K562 (cell line): ENCODE data around the gene KIR3DL2. TPM values are rescaled to one million over a fixed set of nuclear protein-coding genes. Genes with fewer than 3 reads are reported as not detected.

Source experiments
- DMBX1 ChIP-seq: fragments of 250-450 bp; sonication (Bioruptor Pico); IDR thresholded peaks from 2 replicates; pipeline ENCODE4 v1.8.0; 2022; ENCODE audit warnings: inconsistent platforms, mild to moderate bottlenecking, moderate library complexity, borderline replicate concordance
- ETV1 ChIP-seq: fragments of 450-650 bp; conservative IDR thresholded peaks from 2 replicates; pipeline ENCODE4 v1.6.1; 2016; ENCODE audit warnings: missing genetic modification characterization, control low read depth, low read depth, missing compliant biosample characterization
- FOXK1 ChIP-seq: sonication (generic); formaldehyde crosslinking; IDR thresholded peaks from 2 replicates; pipeline ENCODE4 v1.8.0; 2022; ENCODE audit warnings: missing genetic modification reagents, mild to moderate bottlenecking, borderline replicate concordance
- GABPA ChIP-seq: fragments of 200-800 bp; sonication (Bioruptor generic); conservative IDR thresholded peaks from 2 replicates; pipeline ENCODE4 v1.6.1; 2016; ENCODE audit warnings: low read depth, missing genetic modification characterization, missing compliant biosample characterization
- GABPB1 ChIP-seq: sonication (generic); formaldehyde crosslinking; IDR thresholded peaks from 2 replicates; pipeline ENCODE4 v1.8.0; 2022; ENCODE audit warnings: mild to moderate bottlenecking, missing genetic modification reagents
- GTF2E2 ChIP-seq: fragments of 200-800 bp; sonication (Bioruptor generic); IDR thresholded peaks from 2 replicates; pipeline ENCODE4 v1.6.1; 2016; ENCODE audit warnings: missing genetic modification characterization, missing compliant biosample characterization
- KDM4B ChIP-seq, 2 experiments: fragments of 450-650 bp in 1 of 2; sonication (generic) in 1 of 2; IDR thresholded peaks; 2 replicates each; pipeline ENCODE4 v1.6.1; 2016 to 2017; ENCODE audit warnings: borderline replicate concordance in 2 of 2, antibody characterized with exemption in 1 of 2, low read depth in 1 of 2, mild to moderate bottlenecking in 1 of 2
- MAZ ChIP-seq, 2 experiments: fragments of 450-650 bp in 1 of 2; sonication (generic) in 1 of 2; formaldehyde crosslinking; IDR thresholded peaks in 1 of 2; conservative IDR thresholded peaks in 1 of 2; 2 replicates each; pipeline versions ENCODE4 v1.4.0 to v1.5.0; 2020; ENCODE audit warnings: mild to moderate bottlenecking in 1 of 2, missing genetic modification reagents in 1 of 2
- MTA3 ChIP-seq: fragments of 450-650 bp; formaldehyde crosslinking; IDR thresholded peaks from 2 replicates; pipeline ENCODE4 v1.6.1; 2017; ENCODE audit warnings: mild to moderate bottlenecking, borderline replicate concordance
- POLR2A ChIP-seq: fragments of 450-650 bp; conservative IDR thresholded peaks from 2 replicates; pipeline ENCODE4 v1.6.1; 2016
- POLR2G ChIP-seq: fragments of 200-400 bp; formaldehyde crosslinking; IDR thresholded peaks from 2 replicates; pipeline ENCODE4 v1.6.1; 2017; ENCODE audit warnings: low read depth, mild to moderate bottlenecking, antibody characterized with exemption, low read length, moderate library complexity
- SNRNP70 ChIP-seq: fragments of 200-400 bp; formaldehyde crosslinking; optimal IDR thresholded peaks from 2 replicates; pipeline ENCODE3; 2017; ENCODE audit warnings: low read depth, low read length
- ZNF41 ChIP-seq: fragments of 250-450 bp; sonication (Bioruptor Pico); conservative IDR thresholded peaks from 2 replicates; pipeline ENCODE4 v1.4.0; 2020; ENCODE audit warnings: mild to moderate bottlenecking
- ZNF589 ChIP-seq: fragments of 200-800 bp; sonication (Bioruptor generic); IDR thresholded peaks from 2 replicates; pipeline ENCODE4 v1.6.1; 2016; ENCODE audit warnings: low read depth, missing genetic modification characterization, missing compliant biosample characterization
- ZNF707 ChIP-seq: fragments of 250-450 bp; sonication (Bioruptor Pico); conservative IDR thresholded peaks from 2 replicates; pipeline ENCODE4 v1.8.0; 2022; ENCODE audit warnings: inconsistent platforms, mild to moderate bottlenecking, moderate library complexity
- polyA plus RNA-seq, 8 experiments: library from polyadenylated mRNA; depleted of rRNA in 4 of 8; stranded (reverse) in 5 of 8; unstranded in 3 of 8; fragments of >200 nt; fragmentation: Nextera tagmentation in 2 of 8; fragmentation: Illumina TruSeq in 1 of 8; extraction: Ambion mirVana in 2 of 8; extraction: Trizol in 1 of 8; gene quantifications; 2 replicates each; pipeline versions ENCODE4 v1.2.1 to v1.2.3, GENCODE V29; 2011 to 2014; ENCODE audit warnings: inconsistent platforms in 1 of 8, missing spikeins in 1 of 8
- total RNA-seq, 7 experiments: library from RNA; depleted of rRNA in 6 of 7; stranded (reverse); fragments of >200 nt in 6 of 7; fragmentation: Illumina TruSeq in 2 of 7; extraction: Trizol in 2 of 7; gene quantifications; 2 replicates each; pipeline versions ENCODE4 v1.2.1 to v1.2.3, GENCODE V29; 2011 to 2021; ENCODE audit warnings: low replicate concordance in 1 of 7
- TF ChIP-seq, protein P1 (sequence below): sonication (generic); formaldehyde crosslinking; IDR thresholded peaks from 2 replicates; pipeline ENCODE4 v1.8.0; 2022; ENCODE audit warnings: missing genetic modification reagents, mild to moderate bottlenecking, borderline replicate concordance
- TF ChIP-seq, protein P2 (sequence below): sonication (generic); formaldehyde crosslinking; IDR thresholded peaks from 2 replicates; pipeline ENCODE4 v1.9.0; 2022; ENCODE audit warnings: mild to moderate bottlenecking, missing genetic modification reagents
- TF ChIP-seq, protein P3 (sequence below), 2 experiments: fragments of 250-450 bp in 1 of 2; fragments of 450-650 bp in 1 of 2; sonication (Bioruptor Pico) in 1 of 2; IDR thresholded peaks; 2 replicates each; pipeline versions ENCODE4 v1.6.1 to v1.8.0; 2016 to 2021; ENCODE audit warnings: mild to moderate bottlenecking in 2 of 2, moderate library complexity in 2 of 2, missing compliant biosample characterization in 1 of 2, missing genetic modification characterization in 1 of 2
- TF ChIP-seq, protein P4 (sequence below): sonication (generic); formaldehyde crosslinking; IDR thresholded peaks from 2 replicates; pipeline ENCODE4 v1.8.1; 2023; ENCODE audit warnings: mild to moderate bottlenecking, missing genetic modification reagents
- TF ChIP-seq, protein P5 (sequence below): sonication (generic); formaldehyde crosslinking; IDR thresholded peaks from 2 replicates; pipeline ENCODE4 v1.8.1; 2023; ENCODE audit warnings: mild to moderate bottlenecking, missing genetic modification reagents

The KIR3DL2 gene
- total and polyA plus RNA-seq, 9 of the 15 experiments (the other 6 are each of a cell fraction or from before 2014, with no cell fraction given), result not detected

DNA sequence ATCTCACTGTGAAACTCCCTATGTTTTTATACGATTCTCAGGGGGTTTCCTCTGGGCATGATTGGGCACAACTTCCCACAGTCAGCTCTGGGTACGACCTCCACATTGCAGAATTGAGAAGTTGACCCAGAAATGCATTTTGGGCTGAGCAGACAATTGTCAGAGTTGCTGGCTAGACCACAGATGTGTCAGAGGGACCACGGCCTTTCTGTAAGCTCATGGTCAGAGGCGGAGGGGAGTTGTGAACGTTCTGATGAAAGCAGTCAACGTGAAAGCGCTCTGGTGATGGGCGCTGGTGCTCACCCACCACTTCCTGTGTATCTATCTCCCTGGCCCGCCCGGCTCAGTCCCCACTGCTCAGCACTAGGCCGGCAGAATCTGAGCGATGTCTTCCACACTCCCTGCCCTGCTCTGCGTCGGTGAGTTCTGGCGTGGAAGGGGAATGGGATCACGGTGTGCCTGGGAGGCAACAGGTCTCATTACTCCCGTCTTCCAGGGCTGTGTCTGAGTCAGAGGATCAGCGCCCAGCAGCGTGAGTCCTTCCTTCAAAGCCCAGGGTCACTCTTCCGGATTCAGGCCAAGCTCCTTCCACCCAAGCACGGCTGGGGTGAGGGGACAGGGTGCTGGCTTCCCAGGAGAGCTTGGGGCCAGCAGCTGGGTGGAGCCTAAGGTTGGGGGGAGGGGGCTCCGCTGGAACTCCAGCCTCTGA is 55.7 kb downstream of the KIR3DL2 start, which contains the start of gene NCR1 (continued):
- TF ChIP-seq, protein P1, sequence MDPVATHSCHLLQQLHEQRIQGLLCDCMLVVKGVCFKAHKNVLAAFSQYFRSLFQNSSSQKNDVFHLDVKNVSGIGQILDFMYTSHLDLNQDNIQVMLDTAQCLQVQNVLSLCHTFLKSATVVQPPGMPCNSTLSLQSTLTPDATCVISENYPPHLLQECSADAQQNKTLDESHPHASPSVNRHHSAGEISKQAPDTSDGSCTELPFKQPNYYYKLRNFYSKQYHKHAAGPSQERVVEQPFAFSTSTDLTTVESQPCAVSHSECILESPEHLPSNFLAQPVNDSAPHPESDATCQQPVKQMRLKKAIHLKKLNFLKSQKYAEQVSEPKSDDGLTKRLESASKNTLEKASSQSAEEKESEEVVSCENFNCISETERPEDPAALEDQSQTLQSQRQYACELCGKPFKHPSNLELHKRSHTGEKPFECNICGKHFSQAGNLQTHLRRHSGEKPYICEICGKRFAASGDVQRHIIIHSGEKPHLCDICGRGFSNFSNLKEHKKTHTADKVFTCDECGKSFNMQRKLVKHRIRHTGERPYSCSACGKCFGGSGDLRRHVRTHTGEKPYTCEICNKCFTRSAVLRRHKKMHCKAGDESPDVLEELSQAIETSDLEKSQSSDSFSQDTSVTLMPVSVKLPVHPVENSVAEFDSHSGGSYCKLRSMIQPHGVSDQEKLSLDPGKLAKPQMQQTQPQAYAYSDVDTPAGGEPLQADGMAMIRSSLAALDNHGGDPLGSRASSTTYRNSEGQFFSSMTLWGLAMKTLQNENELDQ, result no peak
- TF ChIP-seq POLR2G (peak; percentile 76), ZNF41 (no peak), GABPA (peak; percentile 68), ZNF707 (no peak), GABPB1 (no peak; the same call in 1 of the 2 replicates), POLR2A (peak; percentile 67), GTF2E2 (tag) (no peak), DMBX1 (peak; percentile 59; the same call in 1 of the 2 replicates), MAZ (CRISPR knock-in tag; conservative IDR thresholded peaks at IDR 0.05 in 1 of 2, IDR thresholded peaks at IDR 0.05 in 1 of 2) (0 out of 4 replicates have a peak, but pooled peaks of 1 of the 2 experiments have one; percentile 33), ETV1 (tag) (peak; percentile 44; the same call in 1 of the 2 replicates), SNRNP70 (no peak), KDM4B (IDR thresholded peaks at IDR 0.05; ENCODE audit: borderline replicate concordance in 2 of 2, low read depth in 1 of 2) (no peak), FOXK1 (CRISPR knock-in tag) (0 out of 2 replicates have a peak, but pooled peaks have one; percentile 45), MTA3 (peak; percentile 35; the same call in 1 of the 2 replicates), ZNF589 (CRISPR knock-in tag) (peak; percentile 44; the same call in 1 of the 2 replicates)
- TF ChIP-seq, protein P2, sequence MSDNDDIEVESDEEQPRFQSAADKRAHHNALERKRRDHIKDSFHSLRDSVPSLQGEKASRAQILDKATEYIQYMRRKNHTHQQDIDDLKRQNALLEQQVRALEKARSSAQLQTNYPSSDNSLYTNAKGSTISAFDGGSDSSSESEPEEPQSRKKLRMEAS, result peak; percentile 48; the same call in 1 of the 2 replicates
- TF ChIP-seq, protein P3, sequence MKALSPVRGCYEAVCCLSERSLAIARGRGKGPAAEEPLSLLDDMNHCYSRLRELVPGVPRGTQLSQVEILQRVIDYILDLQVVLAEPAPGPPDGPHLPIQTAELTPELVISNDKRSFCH (CRISPR knock-in tag; IDR thresholded peaks at IDR 0.05), result no peak
- TF ChIP-seq, protein P3 (tag; IDR thresholded peaks at IDR 0.05), result peak; percentile 84; the same call in 1 of the 2 replicates
- TF ChIP-seq, protein P4, sequence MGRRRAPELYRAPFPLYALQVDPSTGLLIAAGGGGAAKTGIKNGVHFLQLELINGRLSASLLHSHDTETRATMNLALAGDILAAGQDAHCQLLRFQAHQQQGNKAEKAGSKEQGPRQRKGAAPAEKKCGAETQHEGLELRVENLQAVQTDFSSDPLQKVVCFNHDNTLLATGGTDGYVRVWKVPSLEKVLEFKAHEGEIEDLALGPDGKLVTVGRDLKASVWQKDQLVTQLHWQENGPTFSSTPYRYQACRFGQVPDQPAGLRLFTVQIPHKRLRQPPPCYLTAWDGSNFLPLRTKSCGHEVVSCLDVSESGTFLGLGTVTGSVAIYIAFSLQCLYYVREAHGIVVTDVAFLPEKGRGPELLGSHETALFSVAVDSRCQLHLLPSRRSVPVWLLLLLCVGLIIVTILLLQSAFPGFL (CRISPR knock-in tag), result no peak
- TF ChIP-seq, protein P5, sequence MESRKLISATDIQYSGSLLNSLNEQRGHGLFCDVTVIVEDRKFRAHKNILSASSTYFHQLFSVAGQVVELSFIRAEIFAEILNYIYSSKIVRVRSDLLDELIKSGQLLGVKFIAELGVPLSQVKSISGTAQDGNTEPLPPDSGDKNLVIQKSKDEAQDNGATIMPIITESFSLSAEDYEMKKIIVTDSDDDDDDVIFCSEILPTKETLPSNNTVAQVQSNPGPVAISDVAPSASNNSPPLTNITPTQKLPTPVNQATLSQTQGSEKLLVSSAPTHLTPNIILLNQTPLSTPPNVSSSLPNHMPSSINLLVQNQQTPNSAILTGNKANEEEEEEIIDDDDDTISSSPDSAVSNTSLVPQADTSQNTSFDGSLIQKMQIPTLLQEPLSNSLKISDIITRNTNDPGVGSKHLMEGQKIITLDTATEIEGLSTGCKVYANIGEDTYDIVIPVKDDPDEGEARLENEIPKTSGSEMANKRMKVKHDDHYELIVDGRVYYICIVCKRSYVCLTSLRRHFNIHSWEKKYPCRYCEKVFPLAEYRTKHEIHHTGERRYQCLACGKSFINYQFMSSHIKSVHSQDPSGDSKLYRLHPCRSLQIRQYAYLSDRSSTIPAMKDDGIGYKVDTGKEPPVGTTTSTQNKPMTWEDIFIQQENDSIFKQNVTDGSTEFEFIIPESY (CRISPR knock-in tag), result peak; percentile 66; the same call in 1 of the 2 replicates
